H1 (cell line): Measurements from ENCODE around the gene LIPC. TPM values are rescaled to one million over a fixed set of nuclear protein-coding genes. Genes with fewer than 3 reads are reported as not detected.

Experiments used
- CBX5 ChIP-seq: fragments of 300-800, 300-1000 bp; sonication (generic); IDR thresholded peaks from 2 replicates; pipeline ENCODE4 v1.7.1; 2016; ENCODE audit warnings: antibody characterized with exemption, low read length, low read depth
- MAX ChIP-seq: IDR thresholded peaks from 2 replicates; pipeline ENCODE4 v1.6.1; 2012; ENCODE audit warnings: inconsistent platforms
- RAD21 ChIP-seq, 2 experiments: IDR thresholded peaks in 1 of 2; conservative IDR thresholded peaks in 1 of 2; 2 replicates each; pipeline ENCODE4 v1.6.1; 2011; ENCODE audit warnings: low read depth in 2 of 2, low read length in 2 of 2, improper control_type of control experiment in 1 of 2, inconsistent platforms in 1 of 2, mild to moderate bottlenecking in 1 of 2, moderate library complexity in 1 of 2
- polyA plus RNA-seq, 7 experiments: library from polyadenylated mRNA; depleted of rRNA in 3 of 7; stranded (reverse) in 5 of 7; unstranded in 2 of 7; fragments of >200 nt in 5 of 7; fragments of 200-250 nt in 2 of 7; gene quantifications; 1 replicate in 5 of 7; 2 replicates in 1 of 7; 4 replicates in 1 of 7; pipeline versions ENCODE4 v1.2.1 to v1.2.3, GENCODE V29; 2011 to 2013; ENCODE audit warnings: missing spikeins in 2 of 7, mixed read lengths in 2 of 7
- total RNA-seq: library from RNA; stranded (reverse); fragmentation: NEBNext Ultra II Directional; extraction: Animal tissue kit (Norgen Biotek cat#: 25700); gene quantifications from 2 replicates; pipeline ENCODE4 v1.2.1, GENCODE V29; 2021
- TF ChIP-seq, protein P1 (sequence below): IDR thresholded peaks from 2 replicates; pipeline ENCODE4 v1.6.1; 2011; ENCODE audit warnings: low read depth, mild to moderate bottlenecking, low read length; ENCODE audit not compliant: insufficient read depth

The LIPC gene
- total and polyA plus RNA-seq, 2 of the 8 experiments (the other 6 are each of a cell fraction or from before 2014, with no cell fraction given): not detected

DNA sequence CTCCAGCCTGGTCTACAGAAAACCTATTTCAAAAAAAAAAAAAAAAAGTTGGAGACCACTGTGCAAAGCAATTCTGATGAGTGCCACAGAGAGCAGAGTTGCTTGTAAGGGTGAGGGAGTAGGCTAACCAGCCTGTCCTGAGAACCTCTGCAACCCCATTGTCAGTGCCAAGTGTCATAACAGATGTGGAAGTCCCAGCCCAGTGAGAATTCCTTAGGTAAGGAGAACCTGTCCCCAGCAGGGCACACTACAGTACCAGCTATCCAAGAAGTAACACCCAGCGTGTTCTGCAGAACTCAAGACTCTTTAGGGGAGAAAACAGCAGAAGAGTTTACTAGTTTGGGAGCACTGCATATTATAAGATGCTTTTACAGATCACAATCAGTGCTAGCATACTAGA, 156.3 kb downstream of the LIPC start (continued):
- TF ChIP-seq RAD21 (IDR thresholded peaks at IDR 0.05 in 1 of 2, conservative IDR thresholded peaks at IDR 0.05 in 1 of 2; ENCODE audit: low read depth in 2 of 2, low read length in 2 of 2) (peak; percentile 36 to 58; a peak in 3 of 4 replicates), CBX5 (no peak), MAX (no peak)
- TF ChIP-seq, protein P1, sequence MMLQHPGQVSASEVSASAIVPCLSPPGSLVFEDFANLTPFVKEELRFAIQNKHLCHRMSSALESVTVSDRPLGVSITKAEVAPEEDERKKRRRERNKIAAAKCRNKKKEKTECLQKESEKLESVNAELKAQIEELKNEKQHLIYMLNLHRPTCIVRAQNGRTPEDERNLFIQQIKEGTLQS: no peak
